Measurements from ENCODE around the gene GPC5. TPM values are rescaled to one million over a fixed set of nuclear protein-coding genes. Genes with fewer than 3 reads are reported as not detected.

GPC5 gene
- polyA plus RNA-seq, 4 donors = 0.18 to 0.86 TPM; not detected in 2

DNA sequence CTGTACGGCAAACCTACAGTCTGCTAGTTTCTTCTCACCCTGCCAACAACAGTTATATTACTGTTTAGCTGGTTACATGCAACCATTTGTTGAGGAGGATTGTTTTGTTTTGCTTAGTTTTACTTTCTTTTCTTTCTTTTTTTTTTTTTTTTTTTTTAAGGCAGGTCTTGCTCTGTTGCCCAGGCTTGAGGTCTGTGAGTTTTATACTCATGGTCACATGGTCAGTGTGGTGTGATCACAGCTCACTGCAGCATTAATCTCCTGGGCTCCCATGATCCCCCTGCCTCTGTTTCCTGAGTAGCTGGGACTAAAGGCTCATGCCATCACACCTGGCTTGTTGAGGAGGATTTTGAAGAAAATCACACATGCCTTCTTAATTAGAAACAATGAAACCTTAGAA is 505.6 kb downstream of the GPC5 start:
- 0 to 36% (median 0%) methylated on average over 1 of the region's 1 CpG for WGBS, 3 donors
- H3K9me3 ChIP-seq (ENCODE audit: control insufficient read depth in 2 of 2, insufficient read depth in 1 of 2, low read depth in 1 of 2, low read length in 1 of 2) = no peaks in the 10 kb centered on the region
- no peaks in the 10 kb centered on the region for H3K36me3 ChIP-seq (ENCODE audit: control insufficient read depth in 3 of 3, insufficient read depth in 2 of 3, low read depth in 1 of 3, low read length in 3 of 3)
- DNase-seq (no peak), FAIRE-seq (no peak)
- H3K4me1 ChIP-seq (ENCODE audit: control insufficient read depth in 3 of 3, insufficient read depth in 2 of 3, low read depth in 1 of 3, low read length in 2 of 3) = no peaks in the 10 kb centered on the region
- no peak overlapping the region for H3K4me3 ChIP-seq (ENCODE audit: low read depth in 1 of 3, low read length in 3 of 3)
- no peak overlapping the region for H3K27ac ChIP-seq (ENCODE audit: low read depth in 1 of 3, low read length in 2 of 3)
- no peaks in the 10 kb centered on the region for H3K27me3 ChIP-seq (ENCODE audit: control insufficient read depth in 3 of 3, insufficient read depth in 3 of 3, low read length in 3 of 3)

DNA sequence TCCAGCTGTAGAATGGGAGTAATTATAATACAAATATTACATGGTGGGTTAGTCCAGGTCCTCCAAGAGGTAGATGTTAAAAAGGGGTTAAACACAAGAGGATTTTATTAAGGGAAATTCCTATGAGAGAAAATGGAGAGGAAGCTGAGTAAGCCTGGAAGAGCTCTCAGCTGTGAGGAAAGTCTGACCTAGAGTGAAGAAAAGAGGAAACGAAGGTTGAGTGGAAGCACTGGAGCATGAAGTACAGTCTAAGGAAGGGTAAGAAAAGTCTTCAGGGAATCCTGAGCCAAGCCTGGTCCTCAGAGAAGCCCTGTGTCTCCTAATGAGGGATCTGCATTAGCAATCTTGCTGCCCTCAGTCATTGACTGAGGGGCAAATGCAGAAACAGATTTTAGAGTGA is 506.2 kb downstream of the GPC5 start:
- no peak for FAIRE-seq

DNA sequence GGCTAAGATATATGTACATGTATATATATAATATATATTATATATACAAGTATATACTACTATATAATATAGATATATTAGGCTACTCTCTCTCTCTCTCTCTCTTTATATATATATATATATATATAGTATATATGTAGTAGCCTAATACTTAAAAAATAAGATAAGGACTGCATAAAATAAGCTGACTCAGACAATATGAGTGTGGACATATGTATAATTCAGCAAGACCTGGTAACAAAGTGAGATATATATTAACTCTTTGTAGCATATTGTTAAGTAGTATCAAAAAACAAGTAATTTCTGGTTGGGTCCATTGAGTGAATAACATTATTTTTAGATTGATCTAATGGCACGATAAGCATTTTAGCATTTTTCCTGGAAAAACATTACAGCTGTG is 509.0 kb downstream of the GPC5 start:
- Histone ChIP-seq H3K4me1 (ENCODE audit: control insufficient read depth in 3 of 3, insufficient read depth in 2 of 3, low read depth in 1 of 3, low read length in 2 of 3) (no peaks in the 10 kb centered on the region), H3K27ac (ENCODE audit: low read depth in 1 of 3, low read length in 2 of 3) (no peak overlapping the region), H3K27me3 (ENCODE audit: control insufficient read depth in 3 of 3, insufficient read depth in 3 of 3, low read length in 3 of 3) (no peaks in the 10 kb centered on the region), H3K9me3 (ENCODE audit: control insufficient read depth in 2 of 2, insufficient read depth in 1 of 2, low read depth in 1 of 2, low read length in 1 of 2) (no peaks in the 10 kb centered on the region), H3K36me3 (ENCODE audit: control insufficient read depth in 3 of 3, insufficient read depth in 2 of 3, low read depth in 1 of 3, low read length in 3 of 3) (no peaks in the 10 kb centered on the region), H3K4me3 (ENCODE audit: low read depth in 1 of 3, low read length in 3 of 3) (no peak overlapping the region)
- DNase-seq (no peak), FAIRE-seq (no peak)
- WGBS, 3 donors = 80 to 94% (median 89%) methylated on average over 1 of the region's 1 CpG

More for the DNA sequence above, 506.2 kb downstream of the GPC5 start:
- no peak for DNase-seq
- Histone ChIP-seq H3K36me3 (ENCODE audit: control insufficient read depth in 3 of 3, insufficient read depth in 2 of 3, low read depth in 1 of 3, low read length in 3 of 3) (no peaks in the 10 kb centered on the region), H3K9me3 (ENCODE audit: control insufficient read depth in 2 of 2, insufficient read depth in 1 of 2, low read depth in 1 of 2, low read length in 1 of 2) (no peaks in the 10 kb centered on the region), H3K27ac (ENCODE audit: low read depth in 1 of 3, low read length in 2 of 3) (no peak overlapping the region), H3K27me3 (ENCODE audit: control insufficient read depth in 3 of 3, insufficient read depth in 3 of 3, low read length in 3 of 3) (no peaks in the 10 kb centered on the region), H3K4me3 (ENCODE audit: low read depth in 1 of 3, low read length in 3 of 3) (no peak overlapping the region), H3K4me1 (ENCODE audit: control insufficient read depth in 3 of 3, insufficient read depth in 2 of 3, low read depth in 1 of 3, low read length in 2 of 3) (no peaks in the 10 kb centered on the region)
- 73 to 85% (median 74%) methylated on average over 1 of the region's 1 CpG for WGBS, 3 donors

DNA sequence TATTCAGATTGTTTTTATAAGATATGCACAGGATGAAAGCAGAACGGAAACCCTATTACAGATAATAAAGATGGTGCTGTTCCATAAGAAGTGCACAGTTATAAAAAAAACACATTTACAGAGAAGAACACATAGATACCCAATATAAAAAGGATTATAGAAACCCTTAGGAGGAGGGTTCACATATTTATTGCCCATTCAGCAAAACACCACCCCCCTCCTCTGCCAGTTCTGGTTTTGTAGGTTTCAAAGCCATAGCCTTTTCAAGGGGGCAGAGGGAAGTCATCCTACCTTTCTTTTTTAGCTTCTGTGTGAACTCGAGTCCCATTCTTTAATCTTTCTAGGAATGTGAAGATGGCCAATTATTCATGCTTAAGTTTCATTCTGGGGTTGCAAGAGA is 511.2 kb downstream of the GPC5 start:
- no peak for DNase-seq
- no peaks in the 10 kb centered on the region for H3K27me3 ChIP-seq (ENCODE audit: control insufficient read depth in 3 of 3, insufficient read depth in 3 of 3, low read length in 3 of 3)
- H3K4me1 ChIP-seq (ENCODE audit: control insufficient read depth in 3 of 3, insufficient read depth in 2 of 3, low read depth in 1 of 3, low read length in 2 of 3) = no peaks in the 10 kb centered on the region
- 69 to 76% (median 74%) methylated on average over 2 of the region's 2 CpGs for WGBS, 3 donors
- no peak overlapping the region for H3K4me3 ChIP-seq (ENCODE audit: low read depth in 1 of 3, low read length in 3 of 3)
- no peaks in the 10 kb centered on the region for H3K9me3 ChIP-seq (ENCODE audit: control insufficient read depth in 2 of 2, insufficient read depth in 1 of 2, low read depth in 1 of 2, low read length in 1 of 2)
- H3K36me3 ChIP-seq (ENCODE audit: control insufficient read depth in 3 of 3, insufficient read depth in 2 of 3, low read depth in 1 of 3, low read length in 3 of 3) = no peaks in the 10 kb centered on the region
- no peak overlapping the region for H3K27ac ChIP-seq (ENCODE audit: low read depth in 1 of 3, low read length in 2 of 3)
- FAIRE-seq = no peak

DNA sequence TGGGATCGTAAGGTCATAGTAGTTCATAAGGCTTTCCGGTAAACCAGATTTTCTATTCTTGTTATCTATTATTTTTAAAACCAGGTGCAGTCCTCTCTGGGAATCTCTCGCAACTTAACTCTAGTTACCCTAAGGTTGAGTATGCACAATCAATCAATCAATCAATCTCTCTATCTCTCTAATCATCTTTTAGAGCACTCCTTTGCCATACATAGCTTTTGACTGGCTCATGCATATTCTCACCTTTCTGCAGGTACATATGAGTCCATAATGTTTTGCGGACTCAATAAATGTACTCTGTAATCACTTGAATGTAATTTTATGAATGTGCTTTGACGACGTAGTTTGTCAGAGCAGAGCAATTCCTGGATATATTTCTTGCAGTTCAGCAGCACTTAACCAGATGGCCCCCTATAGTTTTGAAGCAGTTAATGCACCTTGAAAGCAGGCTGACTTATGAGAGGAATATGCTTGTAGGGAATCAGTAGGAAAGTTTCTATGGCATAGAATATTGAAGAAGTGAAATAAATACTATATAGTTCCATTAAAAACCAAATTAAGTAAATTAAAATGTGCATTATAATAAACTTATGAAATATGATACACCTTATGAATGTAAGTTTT is 524.7 kb downstream of the GPC5 start:
- no peaks in the 10 kb centered on the region for H3K36me3 ChIP-seq (ENCODE audit: control insufficient read depth in 3 of 3, insufficient read depth in 2 of 3, low read depth in 1 of 3, low read length in 3 of 3)
- WGBS, 3 donors = 74 to 86% (median 84%) methylated on average over 6 of the region's 6 CpGs
- H3K4me3 ChIP-seq (ENCODE audit: low read depth in 1 of 3, low read length in 3 of 3) = no peak overlapping the region
- FAIRE-seq (no peak), DNase-seq (no peak)
- no peaks in the 10 kb centered on the region for H3K27me3 ChIP-seq (ENCODE audit: control insufficient read depth in 3 of 3, insufficient read depth in 3 of 3, low read length in 3 of 3)
- no peaks in the 10 kb centered on the region for H3K4me1 ChIP-seq (ENCODE audit: control insufficient read depth in 3 of 3, insufficient read depth in 2 of 3, low read depth in 1 of 3, low read length in 2 of 3)
- no peak overlapping the region for H3K27ac ChIP-seq (ENCODE audit: low read depth in 1 of 3, low read length in 2 of 3)
- no peaks in the 10 kb centered on the region for H3K9me3 ChIP-seq (ENCODE audit: control insufficient read depth in 2 of 2, insufficient read depth in 1 of 2, low read depth in 1 of 2, low read length in 1 of 2)

DNA sequence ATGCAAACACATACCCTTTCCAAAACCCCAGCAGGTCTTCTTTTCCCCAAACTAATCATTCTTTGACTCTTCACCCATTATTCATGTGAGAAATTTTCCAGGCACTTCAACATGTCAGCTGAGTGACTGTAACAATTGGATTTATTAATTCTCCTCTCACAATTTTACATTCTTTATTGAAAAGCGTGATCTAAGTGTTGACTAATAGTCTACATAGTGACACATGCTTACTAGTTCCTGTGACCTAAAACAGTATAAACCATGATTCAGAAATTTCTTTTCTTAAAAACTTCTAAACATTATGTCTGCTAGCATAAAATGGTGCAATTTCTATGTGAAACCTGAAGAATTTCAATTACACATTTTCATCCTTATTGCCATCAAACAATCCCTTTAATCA is 532.3 kb downstream of the GPC5 start:
- Histone ChIP-seq H3K27ac (ENCODE audit: low read depth in 1 of 3, low read length in 2 of 3) (no peak overlapping the region), H3K27me3 (ENCODE audit: control insufficient read depth in 3 of 3, insufficient read depth in 3 of 3, low read length in 3 of 3) (no peaks in the 10 kb centered on the region), H3K4me3 (ENCODE audit: low read depth in 1 of 3, low read length in 3 of 3) (no peak overlapping the region), H3K4me1 (ENCODE audit: control insufficient read depth in 3 of 3, insufficient read depth in 2 of 3, low read depth in 1 of 3, low read length in 2 of 3) (no peaks in the 10 kb centered on the region), H3K9me3 (ENCODE audit: control insufficient read depth in 2 of 2, insufficient read depth in 1 of 2, low read depth in 1 of 2, low read length in 1 of 2) (no peaks in the 10 kb centered on the region), H3K36me3 (ENCODE audit: control insufficient read depth in 3 of 3, insufficient read depth in 2 of 3, low read depth in 1 of 3, low read length in 3 of 3) (no peaks in the 10 kb centered on the region)
- FAIRE-seq = no peak
- WGBS, 3 donors = 70 to 83% (median 74%) methylated on average over 1 of the region's 1 CpG
- no peak for DNase-seq

DNA sequence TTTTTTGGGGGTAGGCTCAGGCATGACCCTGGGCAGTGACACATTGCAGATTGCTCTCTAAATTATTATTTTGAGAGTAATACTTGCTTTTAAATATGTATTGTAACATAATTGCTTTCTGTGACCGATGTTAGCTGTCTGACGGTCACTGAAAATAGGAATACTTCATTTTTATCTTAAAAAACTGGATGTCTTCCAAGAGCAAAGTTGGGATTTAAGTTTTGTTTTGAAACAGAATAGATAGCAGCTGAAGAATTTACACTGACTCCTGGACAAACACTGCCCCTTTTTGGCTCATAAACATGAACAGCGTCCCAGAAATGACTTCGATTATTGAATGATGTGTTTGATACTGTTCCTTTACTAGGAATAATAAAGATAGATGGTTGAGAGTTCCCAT is 535.9 kb downstream of the GPC5 start:
- Histone ChIP-seq H3K4me3 (ENCODE audit: low read depth in 1 of 3, low read length in 3 of 3) (no peak overlapping the region), H3K36me3 (ENCODE audit: control insufficient read depth in 3 of 3, insufficient read depth in 2 of 3, low read depth in 1 of 3, low read length in 3 of 3) (no peaks in the 10 kb centered on the region), H3K9me3 (ENCODE audit: control insufficient read depth in 2 of 2, insufficient read depth in 1 of 2, low read depth in 1 of 2, low read length in 1 of 2) (no peaks in the 10 kb centered on the region), H3K27me3 (ENCODE audit: control insufficient read depth in 3 of 3, insufficient read depth in 3 of 3, low read length in 3 of 3) (no peaks in the 10 kb centered on the region), H3K27ac (ENCODE audit: low read depth in 1 of 3, low read length in 2 of 3) (no peak overlapping the region), H3K4me1 (ENCODE audit: control insufficient read depth in 3 of 3, insufficient read depth in 2 of 3, low read depth in 1 of 3, low read length in 2 of 3) (no peaks in the 10 kb centered on the region)
- no peak for FAIRE-seq
- 51 to 75% (median 73%) methylated on average over 4 of the region's 4 CpGs for WGBS, 3 donors
- no peak for DNase-seq

DNA sequence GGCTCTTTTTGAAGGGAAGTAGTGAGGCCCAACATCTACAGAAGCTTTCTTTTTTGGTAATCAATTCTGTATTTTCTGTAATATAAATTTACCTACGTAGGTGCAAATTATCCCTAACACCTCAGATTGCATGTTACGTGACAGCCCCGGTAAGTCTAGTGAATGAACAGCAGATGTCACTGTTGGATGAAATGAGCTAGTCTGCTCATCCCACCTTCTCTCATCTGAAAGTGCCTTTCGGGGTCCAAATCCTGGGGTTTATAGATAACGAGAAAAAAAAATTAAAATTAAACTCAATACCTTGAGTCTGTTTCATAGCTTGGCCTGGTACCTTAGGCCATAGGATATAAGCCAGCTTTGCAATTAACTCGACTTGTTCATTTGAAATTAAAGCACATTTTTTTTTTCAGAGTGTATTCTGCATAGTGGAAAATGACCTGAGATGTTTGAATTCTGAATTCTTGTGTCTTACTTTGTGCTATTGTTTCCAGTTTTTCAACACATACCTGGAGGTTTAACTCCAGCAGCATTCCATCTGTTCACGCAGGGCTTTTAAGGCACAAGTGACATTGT is 548.2 kb downstream of the GPC5 start:
- 23 to 33% (median 31%) methylated on average over 7 of the region's 7 CpGs for WGBS, 3 donors
- no peak overlapping the region for H3K4me3 ChIP-seq (ENCODE audit: low read depth in 1 of 3, low read length in 3 of 3)
- FAIRE-seq = no peak
- no peak overlapping the region for H3K27ac ChIP-seq (ENCODE audit: low read depth in 1 of 3, low read length in 2 of 3)
- H3K4me1 ChIP-seq (ENCODE audit: control insufficient read depth in 3 of 3, insufficient read depth in 2 of 3, low read depth in 1 of 3, low read length in 2 of 3) = no peaks in the 10 kb centered on the region
- H3K27me3 ChIP-seq (ENCODE audit: control insufficient read depth in 3 of 3, insufficient read depth in 3 of 3, low read length in 3 of 3) = no peaks in the 10 kb centered on the region
- peak in 1 of 2 donors; percentile 38 for DNase-seq
- H3K36me3 ChIP-seq (ENCODE audit: control insufficient read depth in 3 of 3, insufficient read depth in 2 of 3, low read depth in 1 of 3, low read length in 3 of 3) = no peaks in the 10 kb centered on the region
- H3K9me3 ChIP-seq (ENCODE audit: control insufficient read depth in 2 of 2, insufficient read depth in 1 of 2, low read depth in 1 of 2, low read length in 1 of 2) = no peaks in the 10 kb centered on the region

DNA sequence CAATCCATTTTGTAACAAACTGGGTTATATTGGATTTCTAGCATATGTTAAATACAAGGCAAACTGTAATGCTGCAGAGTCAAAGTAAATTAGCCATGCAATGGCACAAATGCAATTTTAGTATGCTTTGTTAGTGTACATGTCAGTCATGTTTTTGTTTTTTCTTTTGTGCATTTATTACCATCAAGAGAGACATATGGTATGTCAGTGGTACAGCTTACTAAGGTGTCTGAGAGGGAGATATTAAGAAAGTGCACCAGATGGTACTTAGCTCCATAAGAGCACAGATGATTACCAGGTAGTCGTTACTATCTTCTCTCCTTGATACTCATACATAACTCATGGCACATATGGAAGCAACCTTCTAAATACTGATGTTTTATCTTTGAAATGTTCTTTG is 550.3 kb downstream of the GPC5 start:
- H3K4me3 ChIP-seq (ENCODE audit: low read depth in 1 of 3, low read length in 3 of 3) = no peak overlapping the region
- H3K27ac ChIP-seq (ENCODE audit: low read depth in 1 of 3, low read length in 2 of 3) = no peak overlapping the region
- FAIRE-seq (no peak), DNase-seq (no peak)
- no peaks in the 10 kb centered on the region for H3K9me3 ChIP-seq (ENCODE audit: control insufficient read depth in 2 of 2, insufficient read depth in 1 of 2, low read depth in 1 of 2, low read length in 1 of 2)
- no peaks in the 10 kb centered on the region for H3K36me3 ChIP-seq (ENCODE audit: control insufficient read depth in 3 of 3, insufficient read depth in 2 of 3, low read depth in 1 of 3, low read length in 3 of 3)
- 63 to 75% (median 71%) methylated on average over 1 of the region's 1 CpG for WGBS, 3 donors
- H3K4me1 ChIP-seq (ENCODE audit: control insufficient read depth in 3 of 3, insufficient read depth in 2 of 3, low read depth in 1 of 3, low read length in 2 of 3) = no peaks in the 10 kb centered on the region
- no peaks in the 10 kb centered on the region for H3K27me3 ChIP-seq (ENCODE audit: control insufficient read depth in 3 of 3, insufficient read depth in 3 of 3, low read length in 3 of 3)

All from small intestine (tissue), 7 donors.